GM12864 (cell line): ENCODE data around the gene IQSEC1.
"Not testable (repeated sequence)": the region's sequence is repeated elsewhere in the genome, so short reads cannot be mapped to it uniquely, and the experiment has no call there.

Experiments
- DNase-seq: peaks from one replicate; pipeline ENCODE4 v3.0.0-alpha.2; 2011; ENCODE audit warnings: low read depth
- H3K4me3 ChIP-seq: 2 replicates; pipeline ENCODE4 v1.5.1; 2011; ENCODE audit warnings: mild to moderate bottlenecking, low read depth, low read length, control low read depth
- CTCF ChIP-seq: IDR thresholded peaks from 2 replicates; pipeline ENCODE4 v1.5.1; 2011; ENCODE audit warnings: low read depth, mild to moderate bottlenecking, moderate library complexity, low read length, control low read depth, inconsistent platforms; ENCODE audit errors: missing control alignments

The IQSEC1 gene

GRCh38 chr3:12865271-12865670 is 208.0 kb downstream of the IQSEC1 start:
- DNase-seq = no peak

GRCh38 chr3:12862387-12862786 is 210.8 kb downstream of the IQSEC1 start:
- DNase-seq = no peak
- no peak overlapping the region for H3K4me3 ChIP-seq
- no peak for TF ChIP-seq CTCF

More at GRCh38 chr3:12865271-12865670, 208.0 kb downstream of the IQSEC1 start:
- no peak for TF ChIP-seq CTCF
- H3K4me3 ChIP-seq = no peak overlapping the region

- DNase-seq = no peak
- no peak for TF ChIP-seq CTCF
- no peak overlapping the region for H3K4me3 ChIP-seq
Measured at GRCh38 chr3:12861611-12862010, 211.6 kb downstream of the IQSEC1 start.

GRCh38 chr3:12859840-12860239 is 213.4 kb downstream of the IQSEC1 start:
- no peak for DNase-seq
- H3K4me3 ChIP-seq = no peak overlapping the region
- no peak for TF ChIP-seq CTCF

GRCh38 chr3:12856626-12857025 is 216.6 kb downstream of the IQSEC1 start:
- DNase-seq = no peak
- TF ChIP-seq CTCF = no peak
- no peak overlapping the region for H3K4me3 ChIP-seq

GRCh38 chr3:12854565-12854964 is 218.7 kb downstream of the IQSEC1 start:
- no peak for DNase-seq
- H3K4me3 ChIP-seq = no peak overlapping the region
- TF ChIP-seq CTCF = no peak

GRCh38 chr3:12853847-12854246 is 219.4 kb downstream of the IQSEC1 start:
- DNase-seq, H3K4me3 ChIP-seq: not testable (repeated sequence)

GRCh38 chr3:12852201-12852600 is 221.0 kb downstream of the IQSEC1 start:
- no peak for TF ChIP-seq CTCF
- no peak overlapping the region for H3K4me3 ChIP-seq
- DNase-seq = no peak
